Endothelial cell (in vitro differentiated cells): ENCODE measurements around the gene MCMBP. TPM values are rescaled to one million over a fixed set of nuclear protein-coding genes. Genes with fewer than 3 reads are reported as not detected.

Experiments
- DNase-seq: peaks from one replicate; pipeline ENCODE4 v3.0.0; 2021; ENCODE audit warnings: low spot score
- H3K27ac Mint-ChIP-seq: one replicate; pipeline ENCODE4 v1.8.0; 2021; ENCODE audit warnings: mixed read lengths, inconsistent platforms; ENCODE audit not compliant: unreplicated experiment
- H3K27me3 Mint-ChIP-seq: one replicate; pipeline ENCODE4 v1.8.0; 2021; ENCODE audit warnings: mild to moderate bottlenecking, moderate library complexity, mixed read lengths, inconsistent platforms; ENCODE audit not compliant: unreplicated experiment
- H3K36me3 Mint-ChIP-seq: one replicate; pipeline ENCODE4 v1.8.0; 2021; ENCODE audit warnings: mild to moderate bottlenecking, low read depth, mixed read lengths, inconsistent platforms; ENCODE audit not compliant: unreplicated experiment
- H3K4me1 Mint-ChIP-seq: one replicate; pipeline ENCODE4 v1.8.0; 2021; ENCODE audit warnings: mild to moderate bottlenecking, mixed read lengths, inconsistent platforms; ENCODE audit not compliant: unreplicated experiment
- H3K4me3 Mint-ChIP-seq: one replicate; pipeline ENCODE4 v1.8.0; 2021; ENCODE audit warnings: mild to moderate bottlenecking, mixed read lengths, inconsistent platforms; ENCODE audit not compliant: unreplicated experiment
- H3K9me3 Mint-ChIP-seq: one replicate; pipeline ENCODE4 v1.8.0; 2021; ENCODE audit warnings: mixed read lengths, inconsistent platforms; ENCODE audit not compliant: unreplicated experiment
- CTCF ChIP-seq: fragments of 200-600 bp; sonication (generic); IDR thresholded peaks from one replicate; pipeline ENCODE4 v1.5.0; 2021; ENCODE audit warnings: antibody characterized with exemption; ENCODE audit not compliant: unreplicated experiment
- total RNA-seq: library from RNA; stranded (reverse); fragmentation: NEBNext Ultra II Directional; extraction: Animal tissue kit (Norgen Biotek cat#: 25700); gene quantifications from one replicate; pipeline ENCODE4 v1.2.1, GENCODE V29; 2021; ENCODE audit not compliant: unreplicated experiment

Gene MCMBP
- total RNA-seq, 1 donor from 2014 or later = 72.1 TPM

GRCh38 chr10:119831656-119832055 is 41.0 kb downstream of the MCMBP start:
- Mint-ChIP-seq H3K4me1 (no peaks in the 10 kb centered on the region), H3K36me3 (peaks cover 38% of the 10 kb centered on the region), H3K9me3 (no peaks in the 10 kb centered on the region), H3K27ac (no peak overlapping the region), H3K27me3 (no peaks in the 10 kb centered on the region), H3K4me3 (no peak overlapping the region)
- TF ChIP-seq CTCF = no peak
- no peak for DNase-seq

- no peaks in the 10 kb centered on the region for H3K9me3 Mint-ChIP-seq
- H3K27ac Mint-ChIP-seq = no peak overlapping the region
- no peak overlapping the region for H3K4me3 Mint-ChIP-seq
- H3K4me1 Mint-ChIP-seq = no peaks in the 10 kb centered on the region
- H3K36me3 Mint-ChIP-seq = peaks cover 33% of the 10 kb centered on the region
- DNase-seq = no peak
- no peak for TF ChIP-seq CTCF
- H3K27me3 Mint-ChIP-seq = peaks cover 4% of the 10 kb centered on the region
These were observed 41.8 kb downstream of the MCMBP start for GRCh38 chr10:119830851-119831250.

- H3K27ac Mint-ChIP-seq = no peak overlapping the region
- TF ChIP-seq CTCF = no peak
- peaks cover 25% of the 10 kb centered on the region for H3K36me3 Mint-ChIP-seq
- H3K4me1 Mint-ChIP-seq = no peaks in the 10 kb centered on the region
- H3K9me3 Mint-ChIP-seq = no peaks in the 10 kb centered on the region
- no peak for DNase-seq
- peaks cover 4% of the 10 kb centered on the region for H3K27me3 Mint-ChIP-seq
- H3K4me3 Mint-ChIP-seq = no peak overlapping the region
These were observed 43.2 kb downstream of the MCMBP start for GRCh38 chr10:119829429-119829828.

GRCh38 chr10:119827430-119827829 is 45.2 kb downstream of the MCMBP start:
- H3K4me3 Mint-ChIP-seq = no peak overlapping the region
- H3K9me3 Mint-ChIP-seq = no peaks in the 10 kb centered on the region
- peaks cover 6% of the 10 kb centered on the region for H3K27me3 Mint-ChIP-seq
- H3K27ac Mint-ChIP-seq = no peak overlapping the region
- no peak for DNase-seq
- no peaks in the 10 kb centered on the region for H3K4me1 Mint-ChIP-seq
- TF ChIP-seq CTCF = no peak
- peaks cover 29% of the 10 kb centered on the region for H3K36me3 Mint-ChIP-seq

GRCh38 chr10:119826771-119827170 is 45.9 kb downstream of the MCMBP start:
- no peak for DNase-seq
- no peak overlapping the region for H3K27ac Mint-ChIP-seq
- H3K27me3 Mint-ChIP-seq = peaks cover 6% of the 10 kb centered on the region
- no peaks in the 10 kb centered on the region for H3K9me3 Mint-ChIP-seq
- H3K4me3 Mint-ChIP-seq = no peak overlapping the region
- no peaks in the 10 kb centered on the region for H3K4me1 Mint-ChIP-seq
- peaks cover 23% of the 10 kb centered on the region for H3K36me3 Mint-ChIP-seq
- TF ChIP-seq CTCF = no peak
